Measurements from ENCODE around the gene PLCH1.

PLCH1 gene

GRCh38 chr3:155457591-155457990 lies 287.3 kb downstream of the PLCH1 start:
- no peak for TF ChIP-seq CTCF (conservative IDR thresholded peaks at IDR 0.05; ENCODE audit: low read depth, low read length)
- no peak overlapping the region for H3K4me3 ChIP-seq (ENCODE audit: low read length)
- DNase-seq (ENCODE audit: low read depth) = no peak

- no peak for DNase-seq (ENCODE audit: low read depth)
- no peak for TF ChIP-seq CTCF (conservative IDR thresholded peaks at IDR 0.05; ENCODE audit: low read depth, low read length)
Measured at GRCh38 chr3:155455765-155456164, 289.1 kb downstream of the PLCH1 start.

GRCh38 chr3:155453512-155453911 lies 291.4 kb downstream of the PLCH1 start:
- DNase-seq (ENCODE audit: low read depth) = no peak
- H3K4me3 ChIP-seq (ENCODE audit: low read length) = no peak overlapping the region
- TF ChIP-seq CTCF (conservative IDR thresholded peaks at IDR 0.05; ENCODE audit: low read depth, low read length) = no peak

More at GRCh38 chr3:155455765-155456164, 289.1 kb downstream of the PLCH1 start:
- no peak overlapping the region for H3K4me3 ChIP-seq (ENCODE audit: low read length)

GRCh38 chr3:155449613-155450267 lies 295.1 kb downstream of the PLCH1 start:
- no peak for DNase-seq (ENCODE audit: low read depth)
- no peak overlapping the region for H3K4me3 ChIP-seq (ENCODE audit: low read length)
- no peak for TF ChIP-seq CTCF (conservative IDR thresholded peaks at IDR 0.05; ENCODE audit: low read depth, low read length)

GRCh38 chr3:155448531-155448930 lies 296.3 kb downstream of the PLCH1 start:
- no peak for TF ChIP-seq CTCF (conservative IDR thresholded peaks at IDR 0.05; ENCODE audit: low read depth, low read length)
- no peak for DNase-seq (ENCODE audit: low read depth)

GRCh38 chr3:155446366-155446765 lies 298.5 kb downstream of the PLCH1 start:
- no peak for TF ChIP-seq CTCF (conservative IDR thresholded peaks at IDR 0.05; ENCODE audit: low read depth, low read length)
- H3K4me3 ChIP-seq (ENCODE audit: low read length) = no peak overlapping the region
- DNase-seq (ENCODE audit: low read depth) = no peak

More at GRCh38 chr3:155448531-155448930, 296.3 kb downstream of the PLCH1 start:
- H3K4me3 ChIP-seq (ENCODE audit: low read length) = no peak overlapping the region

- H3K4me3 ChIP-seq (ENCODE audit: low read length) = no peak overlapping the region
- TF ChIP-seq CTCF (conservative IDR thresholded peaks at IDR 0.05; ENCODE audit: low read depth, low read length) = no peak
Measured at GRCh38 chr3:155444771-155445170, 300.1 kb downstream of the PLCH1 start.

More at GRCh38 chr3:155444771-155445170, 300.1 kb downstream of the PLCH1 start:
- no peak for DNase-seq (ENCODE audit: low read depth)
